Mucosa of gallbladder (tissue), 1 donor: Measurements from ENCODE around the gene CDY1B. TPM values are rescaled to one million over a fixed set of nuclear protein-coding genes. Genes with fewer than 3 reads are reported as not detected.
"Not testable (repeated sequence)": the region's sequence is repeated elsewhere in the genome, so short reads cannot be mapped to it uniquely, and the experiment has no call there.

Experiments
- DNase-seq: peaks from one replicate; pipeline ENCODE4 v3.0.0-alpha.2; 2020; ENCODE audit warnings: low spot score
- total RNA-seq: library from RNA; stranded (reverse); gene quantifications from one replicate; pipeline ENCODE4 v1.2.1, GENCODE V29; 2021
- donor health status: DM: no; HTN: no; CAD: no.

Gene CDY1B, protein sequence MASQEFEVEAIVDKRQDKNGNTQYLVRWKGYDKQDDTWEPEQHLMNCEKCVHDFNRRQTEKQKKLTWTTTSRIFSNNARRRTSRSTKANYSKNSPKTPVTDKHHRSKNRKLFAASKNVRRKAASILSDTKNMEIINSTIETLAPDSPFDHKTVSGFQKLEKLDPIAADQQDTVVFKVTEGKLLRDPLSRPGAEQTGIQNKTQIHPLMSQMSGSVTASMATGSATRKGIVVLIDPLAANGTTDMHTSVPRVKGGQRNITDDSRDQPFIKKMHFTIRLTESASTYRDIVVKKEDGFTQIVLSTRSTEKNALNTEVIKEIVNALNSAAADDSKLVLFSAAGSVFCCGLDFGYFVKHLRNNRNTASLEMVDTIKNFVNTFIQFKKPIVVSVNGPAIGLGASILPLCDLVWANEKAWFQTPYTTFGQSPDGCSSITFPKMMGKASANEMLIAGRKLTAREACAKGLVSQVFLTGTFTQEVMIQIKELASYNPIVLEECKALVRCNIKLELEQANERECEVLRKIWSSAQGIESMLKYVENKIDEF
- not detected for total RNA-seq

DNA sequence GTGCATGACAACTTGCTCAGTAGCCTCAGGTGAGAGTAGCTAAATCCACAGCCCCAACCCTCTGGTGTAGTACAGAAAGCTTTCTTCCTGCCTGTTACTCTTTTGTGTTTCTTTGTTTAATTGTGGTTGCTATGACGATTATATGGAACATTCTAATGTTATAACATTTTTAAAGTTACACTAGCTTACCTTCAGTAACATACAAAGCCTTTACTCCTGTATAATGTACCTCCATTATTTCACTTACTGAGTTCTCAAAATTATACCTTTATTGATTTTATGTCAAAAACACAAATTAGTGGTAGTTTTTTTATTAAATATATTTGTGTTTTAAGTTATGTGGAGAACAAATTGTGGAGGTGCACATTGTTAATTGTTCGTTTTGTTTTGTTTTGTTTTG is at the start of gene CDY1B:
CDY1B (minus strand) TSS at position 101 of the 400 bp plus-strand sequence. CDS start 331 bp downstream, outside the sequence.
- DNase-seq = not testable (repeated sequence)

DNA sequence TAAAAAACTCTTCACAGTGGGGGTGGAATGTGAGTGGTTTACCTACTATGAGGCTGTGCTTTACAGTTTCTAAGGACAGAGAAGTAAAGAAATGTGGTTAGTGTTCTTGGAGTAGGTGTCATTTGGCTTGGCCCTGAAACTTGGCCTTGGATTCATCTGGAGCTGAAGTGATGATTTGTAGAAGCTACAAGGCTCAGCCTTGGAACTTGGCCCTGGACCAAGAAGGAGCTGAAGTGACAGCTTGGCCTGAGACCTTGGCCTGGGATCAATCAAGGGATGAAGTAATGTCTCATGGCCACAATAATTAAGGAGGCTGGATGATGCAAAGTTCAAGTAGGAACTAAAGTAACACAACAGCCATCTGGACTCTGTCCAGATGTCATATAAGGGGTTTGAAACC is 1.7 kb upstream of the CDY1B start:
- DNase-seq = not testable (repeated sequence)

DNA sequence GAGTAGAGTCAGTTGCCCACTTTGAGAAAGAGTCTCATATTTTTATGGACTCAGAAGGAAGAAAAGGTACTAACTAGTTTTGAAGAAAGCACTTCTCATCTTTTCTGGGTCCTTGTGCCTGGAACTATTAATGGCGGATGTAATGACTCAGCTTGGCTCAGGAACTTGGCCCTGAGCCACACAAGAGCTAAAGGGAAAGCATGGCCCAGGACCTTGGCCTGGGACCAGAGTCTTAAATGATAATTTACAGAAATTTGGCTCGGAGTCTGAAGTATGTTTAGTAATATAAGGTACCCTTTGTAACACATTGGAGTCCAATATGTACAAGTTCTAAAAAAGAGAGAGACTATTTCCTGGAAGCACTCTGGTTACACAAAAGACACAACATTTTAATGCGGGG is 4.6 kb downstream of the CDY1B start:
- DNase-seq = not testable (repeated sequence)

DNA sequence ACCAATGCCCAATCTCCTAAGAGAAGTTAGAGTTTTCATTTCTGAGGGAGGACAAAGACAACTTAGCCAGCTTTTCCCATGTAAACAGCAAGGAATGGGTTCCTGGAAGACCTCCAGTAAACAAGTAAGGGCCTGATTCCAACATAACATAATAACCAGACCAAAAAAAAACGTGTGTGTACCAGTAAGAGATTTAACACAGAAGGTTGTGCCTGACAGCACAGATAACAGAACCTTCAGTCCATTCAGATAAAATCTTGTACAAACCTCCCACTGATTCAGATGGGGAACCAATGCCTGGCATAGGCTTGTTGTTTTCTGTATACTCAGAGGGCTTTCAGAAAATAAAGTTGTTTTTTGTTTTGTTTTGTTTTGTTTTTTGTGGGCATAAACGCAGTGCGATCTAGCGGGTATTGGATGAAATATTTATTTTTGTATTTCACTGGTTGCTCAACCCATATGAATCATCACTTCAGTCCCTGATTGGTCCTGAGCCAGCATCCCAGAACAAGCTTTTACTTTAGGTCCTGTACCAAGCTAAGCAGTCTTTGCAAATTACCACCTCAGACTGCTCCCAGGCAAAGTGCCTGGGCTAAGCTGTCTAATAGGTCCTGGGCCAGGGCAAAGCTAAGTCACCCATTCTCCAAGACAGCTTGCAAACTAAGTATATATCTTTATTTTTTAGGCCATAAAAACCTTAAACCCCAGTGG is 8.7 kb downstream of the CDY1B start:
- not testable (repeated sequence) for DNase-seq

DNA sequence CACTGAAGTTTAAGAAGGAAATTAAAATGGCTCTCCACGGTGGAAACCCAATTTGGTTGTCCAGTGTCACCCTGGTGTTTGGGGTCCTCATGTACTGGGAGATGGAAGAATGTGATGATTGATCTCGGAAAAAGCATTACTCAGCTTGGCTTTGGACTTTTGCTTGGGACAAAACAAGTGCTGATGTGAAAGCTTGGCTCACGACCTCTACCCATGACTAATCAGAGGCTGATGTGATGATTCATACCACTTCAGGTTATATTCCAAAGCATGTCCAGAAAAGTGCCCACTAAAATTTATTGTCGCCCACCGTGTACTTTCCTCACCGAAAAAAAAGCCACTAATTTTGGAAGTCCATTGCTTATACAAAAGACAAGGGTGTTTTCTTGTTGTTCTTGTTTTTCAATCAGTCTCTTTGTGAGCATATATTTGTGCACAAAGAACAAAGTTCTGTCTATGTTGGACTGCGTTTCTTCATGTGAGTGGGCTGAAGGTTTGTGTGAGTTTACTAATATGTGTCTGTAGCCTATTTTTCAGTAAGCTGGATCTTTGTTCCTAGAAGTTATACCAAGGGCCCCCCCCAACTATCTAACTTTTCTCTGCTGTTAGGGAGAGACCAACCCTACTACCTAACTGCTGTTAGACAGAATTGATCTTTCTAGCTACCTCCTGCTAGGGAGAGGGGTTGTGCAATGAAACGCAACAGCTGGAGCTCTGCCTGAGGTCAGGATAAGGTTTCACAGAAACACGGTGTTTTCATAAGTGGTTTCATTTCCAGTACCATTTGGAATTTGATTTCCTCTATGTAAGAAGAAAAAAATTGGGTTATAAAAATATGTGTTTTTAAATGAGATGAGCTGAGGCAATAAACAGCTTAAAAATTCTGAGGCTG is 21.4 kb downstream of the CDY1B start:
- not testable (repeated sequence) for DNase-seq
